PC-9 (cell line): ENCODE measurements around the gene LARGE1. TPM values are rescaled to one million over a fixed set of nuclear protein-coding genes. Genes with fewer than 3 reads are reported as not detected.

Experiments used
- BruUV-seq: library from RNA; stranded (reverse); fragments of 400-500 nt; replicated peaks from 2 replicates; lab custom pipeline; 2021; lab: Mats Ljungman, UMichigan
- CTCF ChIA-PET: fragments of 300-600 bp; sonication (Branson Sonifier 250); formaldehyde crosslinking; loops from one replicate; lab custom pipeline; 2022; ENCODE audit warnings: antibody characterized with exemption; lab: Charles Lee
- POLR2A ChIA-PET: fragments of 300-600 bp; sonication (Branson Sonifier 250); formaldehyde crosslinking; loops from one replicate; lab custom pipeline; 2022; ENCODE audit warnings: antibody characterized with exemption; ENCODE audit not compliant: unreplicated experiment; lab: Charles Lee
- DNase-seq, 2 experiments: peaks; one replicate each; pipeline versions ENCODE4 v3.0.0 to v3.0.0-alpha.2; 2015 to 2022; ENCODE audit warnings: mixed read lengths in 1 of 2
- H2AFZ ChIP-seq: fragments of 200-600 bp; sonication (generic); 2 replicates; pipeline ENCODE4 v1.8.1; 2017; ENCODE audit warnings: antibody characterized with exemption
- H3F3A ChIP-seq: fragments of 200-600 bp; sonication (generic); 2 replicates; pipeline ENCODE4 v1.8.1; 2017; ENCODE audit warnings: antibody characterized with exemption, mild to moderate bottlenecking, low read depth; ENCODE audit not compliant: insufficient read depth
- H3K27ac ChIP-seq: fragments of 200-600 bp; sonication (generic); 2 replicates; pipeline ENCODE4 v1.6.1; 2016; ENCODE audit warnings: mixed run types
- H3K27me3 ChIP-seq: fragments of 200-600 bp; sonication (generic); 2 replicates; pipeline ENCODE4 v1.6.1; 2016; ENCODE audit warnings: low read depth, mixed run types; ENCODE audit not compliant: insufficient read depth
- H3K36me3 ChIP-seq: fragments of 200-600 bp; sonication (generic); 2 replicates; pipeline ENCODE4 v1.6.1; 2016; ENCODE audit warnings: low read depth, mixed run types
- H3K4me1 ChIP-seq: fragments of 200-600 bp; sonication (generic); replicated peaks from 2 replicates; pipeline ENCODE4 v1.6.1; 2016; ENCODE audit warnings: mixed run types; ENCODE audit not compliant: insufficient read depth
- H3K4me2 ChIP-seq: fragments of 200-600 bp; sonication (generic); 2 replicates; pipeline ENCODE4 v1.6.1; 2017; ENCODE audit warnings: mixed run types
- H3K4me3 ChIP-seq: fragments of 200-600 bp; sonication (generic); 2 replicates; pipeline ENCODE4 v1.6.1; 2016; ENCODE audit warnings: mixed run types
- H3K79me2 ChIP-seq: fragments of 200-600 bp; sonication (generic); 2 replicates; pipeline ENCODE4 v1.6.1; 2017; ENCODE audit warnings: low read depth, mixed run types
- H3K9me2 ChIP-seq: fragments of 200-600 bp; sonication (generic); 2 replicates; pipeline ENCODE4 v1.8.1; 2017; ENCODE audit warnings: mild to moderate bottlenecking; ENCODE audit not compliant: insufficient read depth
- H3K9me3 ChIP-seq: fragments of 200-600 bp; sonication (generic); 2 replicates; pipeline ENCODE4 v1.8.1; 2016; ENCODE audit warnings: low read depth; ENCODE audit not compliant: insufficient read depth
- H4K20me1 ChIP-seq: fragments of 200-600 bp; sonication (generic); 2 replicates; pipeline ENCODE4 v1.8.1; 2017; ENCODE audit not compliant: insufficient read depth
- EZH2 ChIP-seq: fragments of 200-600 bp; sonication (generic); IDR thresholded peaks from 2 replicates; pipeline ENCODE4 v1.8.0; 2017; ENCODE audit warnings: antibody characterized with exemption, low read depth
- intact Hi-C: fragments of 100-400 bp; cut with micrococcal nuclease; formaldehyde crosslinking; loops from one replicate; pipeline ENCODE4 v1.10.0; 2022; ENCODE audit not compliant: unreplicated experiment
- total RNA-seq: library from RNA; stranded (reverse); gene quantifications from 2 replicates; pipeline ENCODE4 v1.2.3, GENCODE V29; 2021
- TF ChIP-seq, protein P1 (sequence below): fragments of 200-600 bp; sonication (generic); conservative IDR thresholded peaks from 2 replicates; pipeline ENCODE4 v1.6.1; 2017; ENCODE audit warnings: mixed run types, antibody characterized with exemption, mild to moderate bottlenecking, moderate library complexity

Gene LARGE1
- total RNA-seq, 1 experiment from 2014 or later: 12.5 TPM

DNA sequence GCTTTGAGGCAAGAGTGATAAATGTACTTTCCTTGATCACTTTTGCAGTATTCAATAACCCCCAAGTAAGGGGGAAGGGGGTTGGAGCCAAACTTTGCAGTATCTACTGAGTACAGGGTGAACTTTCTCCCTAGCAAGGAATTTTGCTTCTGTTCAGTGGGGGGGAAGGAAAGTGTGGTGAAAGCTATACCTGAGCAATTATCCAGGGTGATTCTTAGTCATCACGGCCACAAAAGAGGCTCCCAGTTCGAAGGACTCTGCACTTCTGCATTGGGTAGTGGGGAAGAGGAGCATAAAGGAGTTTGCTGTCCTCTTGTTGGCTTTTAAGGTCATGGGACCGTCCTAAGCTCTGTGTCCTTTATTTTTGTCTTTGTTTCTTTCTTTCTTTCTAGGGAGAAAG is 515.6 kb downstream of the LARGE1 start:
- Histone ChIP-seq H3K9me2 (no peaks in the 10 kb centered on the region), H2AFZ (no peak overlapping the region), H3K4me1 (no peaks in the 10 kb centered on the region), H3F3A (no peaks in the 10 kb centered on the region), H4K20me1 (no peaks in the 10 kb centered on the region), H3K9me3 (no peaks in the 10 kb centered on the region), H3K4me3 (no peak overlapping the region), H3K27ac (no peak overlapping the region), H3K79me2 (no peaks in the 10 kb centered on the region), H3K27me3 (no peaks in the 10 kb centered on the region), H3K36me3 (no peaks in the 10 kb centered on the region), H3K4me2 (no peak overlapping the region)
- no TSS peak for BruUV-seq
- POLR2A ChIA-PET: no interaction called here
- CTCF ChIA-PET: interaction anchor here (0.7 kb wide), 1 partner anchor 11 kb away, joined by 4 read pairs; no protein-coding TSS in a partner anchor
- no peak for DNase-seq
- intact Hi-C loops: no loop called here
- TF ChIP-seq, protein P1, sequence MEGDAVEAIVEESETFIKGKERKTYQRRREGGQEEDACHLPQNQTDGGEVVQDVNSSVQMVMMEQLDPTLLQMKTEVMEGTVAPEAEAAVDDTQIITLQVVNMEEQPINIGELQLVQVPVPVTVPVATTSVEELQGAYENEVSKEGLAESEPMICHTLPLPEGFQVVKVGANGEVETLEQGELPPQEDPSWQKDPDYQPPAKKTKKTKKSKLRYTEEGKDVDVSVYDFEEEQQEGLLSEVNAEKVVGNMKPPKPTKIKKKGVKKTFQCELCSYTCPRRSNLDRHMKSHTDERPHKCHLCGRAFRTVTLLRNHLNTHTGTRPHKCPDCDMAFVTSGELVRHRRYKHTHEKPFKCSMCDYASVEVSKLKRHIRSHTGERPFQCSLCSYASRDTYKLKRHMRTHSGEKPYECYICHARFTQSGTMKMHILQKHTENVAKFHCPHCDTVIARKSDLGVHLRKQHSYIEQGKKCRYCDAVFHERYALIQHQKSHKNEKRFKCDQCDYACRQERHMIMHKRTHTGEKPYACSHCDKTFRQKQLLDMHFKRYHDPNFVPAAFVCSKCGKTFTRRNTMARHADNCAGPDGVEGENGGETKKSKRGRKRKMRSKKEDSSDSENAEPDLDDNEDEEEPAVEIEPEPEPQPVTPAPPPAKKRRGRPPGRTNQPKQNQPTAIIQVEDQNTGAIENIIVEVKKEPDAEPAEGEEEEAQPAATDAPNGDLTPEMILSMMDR: no peak
- no peak for TF ChIP-seq EZH2

GRCh38 chr22:33402325-33402724 is 518.0 kb downstream of the LARGE1 start:
- H2AFZ ChIP-seq: no peak overlapping the region
- TF ChIP-seq, protein P1: no peak
- H4K20me1 ChIP-seq: no peaks in the 10 kb centered on the region
- H3K4me2 ChIP-seq: no peak overlapping the region
- H3K9me3 ChIP-seq: no peaks in the 10 kb centered on the region
- H3K36me3 ChIP-seq: no peaks in the 10 kb centered on the region
- no peak overlapping the region for H3K27ac ChIP-seq
- H3F3A ChIP-seq: no peaks in the 10 kb centered on the region
- no peaks in the 10 kb centered on the region for H3K9me2 ChIP-seq
- H3K79me2 ChIP-seq: no peaks in the 10 kb centered on the region
- BruUV-seq: no TSS peak
- H3K4me3 ChIP-seq: no peak overlapping the region
- H3K4me1 ChIP-seq: no peaks in the 10 kb centered on the region
- intact Hi-C loops: no loop called here
- DNase-seq: no peak
- no peaks in the 10 kb centered on the region for H3K27me3 ChIP-seq
- ChIA-PET POLR2A (no interaction called here), CTCF (no interaction called here)

DNA sequence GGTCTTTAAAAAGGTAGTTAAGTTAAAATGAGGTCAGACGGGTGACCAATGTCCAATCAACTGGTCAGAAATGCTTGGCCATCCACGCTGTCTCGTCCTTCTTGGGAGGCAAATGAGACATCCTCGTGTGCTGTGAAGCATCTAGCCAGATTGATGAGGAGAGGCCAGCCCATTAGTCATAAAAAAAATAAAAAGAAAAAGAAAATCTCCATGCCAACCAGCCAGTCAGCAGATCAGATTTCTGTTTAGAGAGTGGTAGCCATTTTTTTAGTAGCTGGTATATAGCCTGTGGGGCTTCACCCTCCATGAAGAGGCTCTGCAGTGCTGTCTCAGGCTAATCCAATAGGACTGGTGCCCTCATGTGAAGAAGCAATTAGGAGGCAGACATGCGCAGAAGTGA is 519.0 kb downstream of the LARGE1 start:
- Histone ChIP-seq H3K9me3 (no peaks in the 10 kb centered on the region), H3K4me3 (no peak overlapping the region), H4K20me1 (no peaks in the 10 kb centered on the region), H3K9me2 (no peaks in the 10 kb centered on the region), H3K27ac (no peak overlapping the region), H3K4me1 (no peaks in the 10 kb centered on the region), H3F3A (no peaks in the 10 kb centered on the region), H3K79me2 (no peaks in the 10 kb centered on the region), H3K27me3 (no peaks in the 10 kb centered on the region), H2AFZ (no peak overlapping the region), H3K36me3 (no peaks in the 10 kb centered on the region), H3K4me2 (no peak overlapping the region)
- no TSS peak for BruUV-seq
- no peak for TF ChIP-seq EZH2
- TF ChIP-seq, protein P1: no peak
- no peak for DNase-seq
- intact Hi-C loops: no loop called here
- POLR2A ChIA-PET: no interaction called here
- CTCF ChIA-PET: no interaction called here
